Stimulated activated CD4-positive, alpha-beta T cell treated with anti-CD3 and anti-CD28 coated beads, Interleukin-1b, Interleukin-23, amount 100 ng/mL, for 48 hours (primary cell): ENCODE data around the gene SEMA6B.
"Not testable (repeated sequence)": the region's sequence is repeated elsewhere in the genome, so short reads cannot be mapped to it uniquely, and the experiment has no call there.

Experiments used
- DNase-seq: peaks from one replicate; pipeline ENCODE4 v3.0.0-alpha.2; 2020

The SEMA6B gene

GRCh38 chr19:4570402-4570801 is 10.9 kb upstream of the SEMA6B start:
- no peak for DNase-seq

- DNase-seq = no peak
Measured at GRCh38 chr19:4568886-4569285, 9.4 kb upstream of the SEMA6B start.

- DNase-seq = peak; percentile 73
Measured at GRCh38 chr19:4567584-4568071, 8.1 kb upstream of the SEMA6B start.

- DNase-seq = no peak
Measured at GRCh38 chr19:4566402-4567051, 7.0 kb upstream of the SEMA6B start.

GRCh38 chr19:4563562-4563961 is 4.1 kb upstream of the SEMA6B start:
- not testable (repeated sequence) for DNase-seq

GRCh38 chr19:4562085-4562484 is 2.6 kb upstream of the SEMA6B start:
- not testable (repeated sequence) for DNase-seq

- no peak for DNase-seq
Measured at GRCh38 chr19:4557971-4558941, 1.2 kb downstream of the SEMA6B start.

- no peak for DNase-seq
Measured at GRCh38 chr19:4557144-4557970, 2.1 kb downstream of the SEMA6B start.

- peak; percentile 24 for DNase-seq
Measured at GRCh38 chr19:4556597-4557127, 2.8 kb downstream of the SEMA6B start.

- DNase-seq = no peak
Measured at GRCh38 chr19:4555657-4556561, 3.6 kb downstream of the SEMA6B start.

GRCh38 chr19:4554717-4555116 is 4.8 kb downstream of the SEMA6B start:
- no peak for DNase-seq

- DNase-seq = no peak
Measured at GRCh38 chr19:4553775-4554174, 5.7 kb downstream of the SEMA6B start.

- DNase-seq = no peak
Measured at GRCh38 chr19:4553092-4553695, 6.3 kb downstream of the SEMA6B start.

GRCh38 chr19:4552525-4552819 is 7.0 kb downstream of the SEMA6B start:
- no peak for DNase-seq

GRCh38 chr19:4550479-4551050 is 8.9 kb downstream of the SEMA6B start:
- no peak for DNase-seq

GRCh38 chr19:4550018-4550417 is 9.5 kb downstream of the SEMA6B start:
- no peak for DNase-seq

- DNase-seq = no peak
Measured at GRCh38 chr19:4548238-4548584, 11.3 kb downstream of the SEMA6B start.

GRCh38 chr19:4547303-4548237 is 11.9 kb downstream of the SEMA6B start:
- DNase-seq = peak; percentile 24

GRCh38 chr19:4543842-4544647 is 15.4 kb downstream of the SEMA6B start:
- DNase-seq = no peak
